GM12873 (cell line): ENCODE results near the gene MAGEF1.

Source experiments
- TF ChIP-seq, protein P1 (sequence below): IDR thresholded peaks from 2 replicates; pipeline ENCODE4 v1.5.1; 2012; ENCODE audit warnings: low read depth, mild to moderate bottlenecking, moderate library complexity, low read length, control low read depth; ENCODE audit not compliant: insufficient read depth; ENCODE audit errors: missing control alignments

Gene MAGEF1

DNA sequence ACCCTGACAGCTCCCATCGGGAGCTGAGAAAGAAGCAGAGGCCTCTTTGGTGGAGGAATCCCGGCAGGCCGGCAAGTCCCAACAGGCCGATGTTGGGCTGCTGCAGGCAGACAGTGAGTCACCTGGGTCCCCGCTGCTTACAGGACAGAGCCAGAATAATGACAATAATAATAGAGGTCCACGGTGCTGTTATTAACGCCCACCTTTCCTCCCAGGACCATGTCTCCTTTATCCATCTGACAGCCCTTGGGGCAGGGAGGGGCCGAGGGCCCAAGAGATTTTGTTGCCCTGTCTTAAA, 29.3 kb upstream of the MAGEF1 start:
- TF ChIP-seq, protein P1, sequence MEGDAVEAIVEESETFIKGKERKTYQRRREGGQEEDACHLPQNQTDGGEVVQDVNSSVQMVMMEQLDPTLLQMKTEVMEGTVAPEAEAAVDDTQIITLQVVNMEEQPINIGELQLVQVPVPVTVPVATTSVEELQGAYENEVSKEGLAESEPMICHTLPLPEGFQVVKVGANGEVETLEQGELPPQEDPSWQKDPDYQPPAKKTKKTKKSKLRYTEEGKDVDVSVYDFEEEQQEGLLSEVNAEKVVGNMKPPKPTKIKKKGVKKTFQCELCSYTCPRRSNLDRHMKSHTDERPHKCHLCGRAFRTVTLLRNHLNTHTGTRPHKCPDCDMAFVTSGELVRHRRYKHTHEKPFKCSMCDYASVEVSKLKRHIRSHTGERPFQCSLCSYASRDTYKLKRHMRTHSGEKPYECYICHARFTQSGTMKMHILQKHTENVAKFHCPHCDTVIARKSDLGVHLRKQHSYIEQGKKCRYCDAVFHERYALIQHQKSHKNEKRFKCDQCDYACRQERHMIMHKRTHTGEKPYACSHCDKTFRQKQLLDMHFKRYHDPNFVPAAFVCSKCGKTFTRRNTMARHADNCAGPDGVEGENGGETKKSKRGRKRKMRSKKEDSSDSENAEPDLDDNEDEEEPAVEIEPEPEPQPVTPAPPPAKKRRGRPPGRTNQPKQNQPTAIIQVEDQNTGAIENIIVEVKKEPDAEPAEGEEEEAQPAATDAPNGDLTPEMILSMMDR = no peak

DNA sequence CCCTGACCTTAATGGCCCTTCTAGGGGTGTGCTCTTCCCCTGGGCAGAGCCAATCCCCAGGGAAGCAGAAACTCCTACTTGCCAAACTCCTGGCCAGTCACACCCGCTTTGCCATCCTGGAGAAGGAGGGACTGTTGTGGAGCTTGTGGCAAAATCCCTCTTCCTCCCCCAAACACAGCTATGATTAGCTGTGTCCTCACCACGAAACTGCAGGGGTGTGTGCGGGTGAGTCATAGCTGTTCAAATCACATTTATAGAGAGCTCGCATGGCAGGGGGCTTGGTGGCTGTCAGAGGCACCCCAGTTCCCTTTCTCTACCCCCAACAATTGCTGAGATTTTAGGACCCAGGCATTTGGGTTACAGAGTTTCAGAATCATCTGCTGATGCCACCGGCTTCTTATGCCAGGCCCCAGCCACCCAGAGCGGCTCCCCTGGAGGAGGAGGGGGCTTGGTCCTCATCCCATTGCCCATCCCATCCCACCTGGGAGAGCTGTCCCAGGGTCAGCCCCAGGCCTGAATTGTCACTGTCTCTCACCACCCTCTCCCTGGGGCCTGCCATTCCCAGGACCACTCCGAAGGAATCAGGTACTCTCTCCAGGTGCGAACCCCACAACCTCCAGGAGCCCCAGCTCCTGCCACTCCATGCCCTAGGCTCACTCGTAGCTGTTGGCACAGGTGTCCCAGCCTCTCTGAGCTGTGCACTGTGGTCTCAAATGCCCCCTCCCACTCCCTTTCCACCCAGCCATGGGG, 28.8 kb upstream of the MAGEF1 start:
- TF ChIP-seq, protein P1 = no peak

DNA sequence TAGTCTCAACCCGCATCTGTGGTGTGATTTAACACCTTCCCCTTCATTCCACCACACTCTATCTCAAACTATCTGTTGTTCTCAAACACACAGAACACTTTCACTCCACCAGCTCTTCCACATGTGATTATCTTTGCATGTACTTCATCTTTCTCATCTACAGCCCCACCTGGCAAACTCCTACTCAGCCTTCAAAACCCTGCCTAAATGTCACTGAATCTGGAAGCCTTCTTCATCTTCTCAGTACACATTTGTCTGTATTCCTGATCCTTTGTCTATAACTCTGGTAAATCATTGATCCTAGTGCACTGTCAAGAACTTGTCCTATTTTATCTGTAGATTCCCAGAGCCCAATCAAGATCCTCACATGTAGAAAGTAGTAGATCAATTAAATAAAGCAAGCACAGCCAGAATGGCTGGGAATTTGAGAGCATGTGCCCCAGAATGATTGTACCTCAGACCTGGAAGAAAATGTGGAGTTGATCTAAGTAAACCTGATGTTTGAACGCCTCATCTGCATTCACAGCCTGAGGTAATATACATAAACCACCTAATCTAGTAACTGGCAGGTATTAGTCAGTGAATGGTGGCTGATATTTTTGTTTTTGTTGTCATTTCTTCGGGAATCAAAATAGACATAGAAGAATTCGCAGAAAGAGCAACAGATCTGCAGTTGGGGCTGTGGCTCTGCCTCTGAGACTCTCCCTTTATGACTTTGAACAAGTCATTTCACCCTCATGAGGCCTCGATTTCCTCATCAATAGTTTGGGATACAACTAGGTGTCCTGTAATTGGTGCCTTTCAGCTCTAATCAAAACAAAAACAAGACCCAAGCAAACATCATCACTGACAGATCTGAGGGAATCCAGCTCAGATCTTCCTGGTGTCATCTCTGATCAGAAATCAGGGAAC, 28.0 kb upstream of the MAGEF1 start:
- TF ChIP-seq, protein P1 = no peak

DNA sequence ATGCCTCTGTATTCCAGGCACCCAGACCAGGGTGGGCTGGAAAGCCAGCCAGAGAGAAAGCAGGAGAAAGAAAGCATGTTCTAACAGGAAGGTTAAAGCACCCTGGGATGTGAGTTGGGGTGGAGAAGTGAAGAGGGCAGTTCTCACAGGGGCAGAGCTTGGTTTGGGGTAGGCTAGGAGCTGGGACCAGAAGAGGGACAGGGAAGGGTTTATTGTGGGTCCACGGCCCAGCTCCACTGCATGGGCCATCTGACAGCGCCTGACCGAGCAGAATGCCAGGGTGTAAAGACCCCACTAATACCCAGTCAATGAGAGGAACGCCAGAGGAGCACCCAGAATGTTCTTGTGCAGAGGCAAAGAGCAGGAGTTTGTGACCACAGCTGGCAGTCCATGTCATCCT, 27.1 kb upstream of the MAGEF1 start:
- TF ChIP-seq, protein P1 = no peak

DNA sequence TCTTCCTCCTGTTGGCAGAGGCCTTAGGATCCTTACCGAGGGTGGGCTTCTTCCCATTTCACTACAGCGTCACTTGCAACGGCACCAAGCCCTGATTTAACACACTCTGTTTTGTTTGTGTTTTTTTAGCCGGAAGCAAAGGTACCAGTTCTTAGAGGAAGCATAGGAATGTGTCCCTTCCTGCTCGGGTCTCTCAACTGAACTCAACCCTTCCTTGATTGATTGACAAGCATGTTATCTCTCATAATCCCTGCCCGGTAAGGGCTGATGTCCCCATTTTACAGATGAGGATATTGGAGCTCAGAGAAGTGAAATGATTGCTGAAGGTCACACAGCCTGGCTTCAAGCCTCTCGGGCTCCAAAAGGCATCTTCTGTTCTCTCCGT, 26.6 kb upstream of the MAGEF1 start:
- TF ChIP-seq, protein P1 = no peak

DNA sequence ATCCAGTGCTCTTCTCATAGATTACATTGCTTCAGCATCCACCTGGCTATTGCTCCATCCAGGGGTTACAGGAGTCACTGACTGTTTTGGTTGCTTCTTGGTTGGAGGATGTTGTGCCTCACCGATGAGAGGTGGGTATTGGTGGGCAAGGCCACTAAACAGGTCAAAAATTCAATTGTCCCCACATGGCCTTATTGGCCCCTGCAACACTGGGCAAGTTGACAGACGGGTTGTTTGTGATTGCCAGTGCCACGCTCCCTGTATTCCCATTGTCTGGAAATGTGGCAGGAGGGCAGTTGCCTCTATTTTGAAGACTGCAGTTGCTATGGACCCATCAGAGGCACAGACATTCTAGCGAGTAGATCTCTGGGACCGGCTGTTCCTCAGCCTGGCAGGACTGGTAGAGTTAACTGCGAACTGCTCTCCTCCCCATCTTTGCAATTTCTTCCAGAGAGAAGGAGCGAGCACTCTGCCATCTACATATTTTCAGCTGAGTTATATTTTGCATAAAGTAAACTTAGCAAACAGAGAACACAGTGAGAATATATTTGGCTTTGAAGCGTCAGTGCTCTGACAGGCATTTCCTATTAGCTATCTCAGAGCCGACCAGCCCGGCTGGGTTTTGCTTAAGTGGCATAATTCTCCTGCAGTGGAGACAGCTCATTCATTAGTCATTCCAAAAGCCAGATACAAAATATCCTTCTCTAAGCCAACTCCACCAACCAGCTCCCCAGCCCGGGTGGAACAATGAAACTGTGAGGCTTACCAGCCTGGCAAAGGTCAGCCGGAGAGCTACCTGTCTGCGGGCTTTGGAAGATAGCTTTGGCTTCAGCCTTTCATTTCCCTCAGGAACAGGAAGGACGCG, 26.0 kb upstream of the MAGEF1 start:
- TF ChIP-seq, protein P1 = no peak

DNA sequence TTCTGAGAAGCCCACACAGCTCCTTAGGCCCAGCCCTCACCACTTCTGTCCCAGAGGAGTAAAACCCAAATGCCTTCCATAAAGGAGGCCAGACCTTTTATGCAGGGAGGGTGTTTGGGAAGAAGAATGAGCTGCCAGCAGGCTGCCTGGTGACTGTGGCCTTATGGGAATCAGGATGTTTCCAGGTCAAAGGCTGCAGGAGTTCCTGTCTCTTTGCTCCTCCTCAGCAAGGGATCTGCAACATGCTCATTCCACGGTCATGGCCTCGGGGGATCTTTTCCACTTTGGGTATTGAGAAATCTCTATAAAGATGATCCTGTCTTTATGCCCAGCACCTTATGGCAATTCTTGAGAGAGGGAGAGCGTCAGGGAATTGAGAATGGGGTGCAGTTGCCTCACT, 25.2 kb upstream of the MAGEF1 start:
- TF ChIP-seq, protein P1 = no peak
